ENCODE results near the gene SLC27A1. TPM values are rescaled to one million over a fixed set of nuclear protein-coding genes. Genes with fewer than 3 reads are reported as not detected.
"Not testable (repeated sequence)": the region's sequence is repeated elsewhere in the genome, so short reads cannot be mapped to it uniquely, and the experiment has no call there.

The SLC27A1 gene
- total RNA-seq, 1 experiment from 2014 or later = 9.1 TPM

DNA sequence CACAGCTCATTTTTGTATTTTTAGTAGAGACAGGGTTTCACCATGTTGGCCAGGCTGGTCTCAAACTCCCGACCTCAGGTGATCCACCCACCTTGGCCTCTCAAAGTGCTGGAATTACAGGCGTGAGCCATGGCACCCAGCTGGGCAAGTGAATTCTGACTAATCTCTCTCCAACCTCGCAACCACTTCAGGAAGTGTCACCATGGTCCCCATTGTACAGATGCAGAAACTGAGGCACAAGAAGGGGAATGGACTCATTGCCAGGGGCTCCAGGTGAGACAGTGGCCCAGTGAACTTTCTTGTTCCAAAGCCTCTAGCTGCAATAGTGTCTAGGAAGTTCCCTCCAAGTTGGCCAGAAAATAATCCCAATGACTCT lies 38.2 kb downstream of the SLC27A1 start:
- not testable (repeated sequence) for DNase-seq (ENCODE audit: low read depth)

DNA sequence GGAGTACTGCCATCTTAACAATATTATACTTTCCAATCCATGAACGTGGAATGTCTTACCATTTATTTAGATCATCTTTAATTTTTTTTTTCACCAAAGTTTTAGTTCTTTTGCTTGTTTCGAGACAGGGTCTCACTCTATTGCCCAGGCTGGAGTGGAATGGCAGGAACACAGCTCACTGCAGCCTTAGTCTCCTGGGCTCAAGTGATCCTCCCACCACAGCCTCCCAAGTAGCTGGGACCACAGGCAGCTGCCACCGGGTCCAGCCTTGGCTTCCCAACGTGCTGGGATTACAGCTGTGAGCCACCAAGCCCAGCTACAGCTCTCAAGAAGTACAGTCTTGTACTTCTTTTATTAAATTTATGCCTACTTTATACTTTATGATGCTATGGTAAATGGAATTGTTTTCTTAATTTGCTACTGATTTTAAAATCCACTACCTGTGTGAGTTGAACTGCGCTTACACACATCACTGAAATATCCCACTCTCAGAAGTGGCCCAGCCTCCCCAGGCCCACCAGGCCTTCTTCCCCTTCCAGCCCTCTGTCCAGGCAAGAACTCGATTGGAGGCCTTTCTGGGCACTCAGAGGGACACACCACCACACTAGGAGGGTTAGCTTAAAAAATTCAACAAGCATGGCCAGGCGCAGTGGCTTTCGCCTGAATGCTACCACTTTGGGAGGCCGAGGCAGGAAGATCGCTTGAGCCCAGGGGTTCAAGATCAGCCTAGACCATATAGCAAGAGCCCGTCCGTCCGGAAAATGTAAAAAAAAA lies 40.1 kb downstream of the SLC27A1 start:
- no peak for DNase-seq (ENCODE audit: low read depth)

DNA sequence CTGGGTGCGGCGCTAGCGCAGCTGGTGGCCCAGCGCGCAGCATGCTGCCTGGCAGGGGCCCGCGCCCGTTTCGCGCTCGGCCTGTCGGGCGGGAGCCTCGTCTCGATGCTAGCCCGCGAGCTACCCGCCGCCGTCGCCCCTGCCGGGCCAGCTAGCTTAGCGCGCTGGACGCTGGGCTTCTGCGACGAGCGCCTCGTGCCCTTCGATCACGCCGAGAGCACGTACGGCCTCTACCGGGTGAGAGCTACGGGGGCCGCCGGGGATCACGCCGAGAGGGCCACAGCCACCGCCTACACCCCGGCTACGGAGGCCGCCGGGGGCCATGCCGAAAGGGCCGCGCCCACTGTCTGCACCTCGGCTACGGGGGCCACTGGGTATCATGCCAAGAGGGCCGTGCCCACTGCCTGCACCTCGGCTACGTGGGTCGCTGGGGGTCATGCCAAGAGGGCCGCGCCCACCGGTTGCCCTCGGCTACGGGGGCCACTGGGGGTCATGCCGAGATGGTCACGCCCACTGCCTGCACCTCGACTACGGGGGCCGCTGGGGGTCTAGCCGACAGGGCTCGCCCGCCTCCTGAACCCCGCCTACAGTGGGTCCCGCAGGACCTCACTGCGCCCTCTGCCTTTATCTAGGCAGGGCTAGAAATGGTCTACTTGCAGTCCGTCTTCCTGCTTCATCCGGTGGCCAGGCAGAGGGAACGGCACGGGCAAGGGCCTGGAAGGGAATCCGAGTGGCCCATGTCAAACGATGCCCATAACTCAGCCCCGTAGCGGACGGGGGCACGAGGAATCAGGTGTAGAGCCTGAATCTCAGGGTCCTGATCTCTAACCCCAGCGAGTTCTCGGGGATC lies 41.6 kb downstream of the SLC27A1 start:
- DNase-seq (ENCODE audit: low read depth) = peak; percentile 74

DNA sequence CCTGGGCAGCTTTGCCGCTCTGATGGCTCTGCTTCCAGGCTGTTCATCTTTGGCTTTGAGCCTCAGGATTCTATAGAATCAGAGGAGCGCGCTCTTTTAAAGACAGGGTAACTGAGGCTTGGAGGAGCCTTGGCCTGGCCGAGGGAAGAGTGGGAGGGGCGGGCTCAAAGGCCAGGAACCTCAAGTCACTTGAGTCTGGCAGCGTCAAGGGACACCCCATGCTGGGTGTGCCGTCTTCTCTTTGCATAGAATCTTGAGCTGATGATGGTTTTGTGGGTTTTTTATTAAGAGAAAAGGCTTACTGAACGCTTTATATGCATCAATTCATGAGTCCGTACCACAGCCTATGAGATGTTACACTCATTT lies 42.2 kb downstream of the SLC27A1 start:
- DNase-seq (ENCODE audit: low read depth) = no peak

DNA sequence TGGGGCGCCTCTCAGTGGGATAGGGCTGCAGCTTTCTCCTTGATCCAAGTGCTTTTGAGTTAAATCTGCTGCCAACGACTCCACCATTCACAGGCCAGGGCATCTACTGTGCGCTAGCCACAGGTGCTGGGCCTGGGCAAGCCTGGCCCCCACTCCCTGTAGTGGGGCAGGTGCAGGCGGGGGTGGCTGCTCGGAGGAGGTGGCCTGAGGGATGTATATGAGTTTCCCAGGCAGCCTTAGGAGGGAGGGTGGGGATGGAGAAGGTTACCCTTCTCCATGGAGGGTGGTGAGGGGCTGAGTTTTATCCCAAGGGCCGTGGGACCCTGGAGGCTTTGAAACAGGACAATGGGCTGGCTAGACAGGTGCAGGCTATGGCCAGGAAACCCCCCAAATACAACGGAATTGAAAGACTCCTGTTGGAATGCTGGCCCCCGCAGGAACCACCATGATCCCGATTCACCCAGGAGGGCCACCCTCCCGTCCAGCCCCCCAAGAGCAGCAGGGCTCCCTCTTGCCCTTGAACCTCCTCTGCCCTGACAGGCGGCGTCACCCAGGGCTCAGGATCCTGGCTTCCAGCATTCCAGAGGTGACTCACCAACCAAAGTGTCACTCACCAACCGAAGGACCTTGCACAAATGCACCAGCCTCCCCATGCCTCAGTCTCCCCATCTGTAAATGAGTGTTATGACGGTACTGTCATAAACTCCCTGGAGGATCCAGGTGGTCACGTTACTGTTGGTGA lies 45.3 kb downstream of the SLC27A1 start:
- no peak for DNase-seq (ENCODE audit: low read depth)

DNA sequence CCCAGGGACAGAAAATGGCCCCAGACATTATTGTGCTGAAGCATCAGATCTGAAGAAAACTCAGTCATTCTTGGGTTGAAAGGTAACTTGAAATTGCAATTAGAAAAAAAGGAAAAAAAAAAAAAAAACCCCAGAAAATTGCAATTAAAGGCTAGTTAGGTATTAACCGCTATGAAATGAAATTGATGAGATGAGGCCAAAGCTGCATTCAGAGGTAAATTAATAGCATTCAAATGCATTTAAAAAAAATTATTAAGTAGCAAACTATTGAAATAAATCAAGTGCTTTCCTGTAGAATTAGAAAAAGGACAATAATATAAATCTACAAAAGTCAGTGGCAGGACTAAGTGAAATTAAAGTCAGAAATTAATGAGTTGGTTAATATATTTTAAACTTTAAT lies 47.6 kb downstream of the SLC27A1 start:
- DNase-seq (ENCODE audit: low read depth) = no peak

DNA sequence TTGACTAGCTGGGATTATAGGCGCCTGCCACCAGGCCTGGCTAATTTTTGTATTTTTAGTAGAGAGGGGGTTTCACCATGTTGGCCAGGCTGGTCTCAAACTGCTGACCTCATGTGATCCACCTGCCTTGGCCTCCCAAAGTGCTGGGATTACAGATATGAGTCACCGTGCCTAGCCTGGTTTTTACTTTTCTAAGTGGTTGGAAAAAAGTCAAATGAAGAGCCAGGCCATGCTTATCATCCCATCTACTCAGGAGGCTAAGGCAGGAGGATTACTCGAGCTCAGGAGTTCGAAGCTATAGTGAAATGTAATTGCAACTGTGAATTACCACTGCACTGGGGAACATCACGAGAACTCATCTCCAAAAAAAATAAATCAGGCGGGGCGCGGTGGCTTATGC lies 48.3 kb downstream of the SLC27A1 start:
- not testable (repeated sequence) for DNase-seq (ENCODE audit: low read depth)

DNA sequence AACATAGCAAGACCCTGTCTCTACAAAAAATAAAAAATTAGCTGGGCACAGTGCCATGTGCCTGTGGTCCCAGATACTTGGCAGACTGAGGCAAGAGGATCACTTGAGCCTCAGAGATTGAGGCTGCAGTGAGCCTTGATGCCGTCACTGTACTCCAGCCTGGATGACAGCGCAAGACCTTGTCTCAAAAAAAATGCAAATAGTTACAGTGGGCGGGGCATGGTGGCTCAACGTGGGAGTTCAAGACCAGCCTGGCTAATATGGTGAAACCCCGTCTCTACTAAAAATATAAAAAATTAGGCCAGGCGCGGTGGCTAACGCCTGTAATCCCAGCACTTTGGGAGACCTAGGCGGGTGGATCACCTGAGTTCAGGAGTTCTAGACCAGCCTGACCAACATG lies 49.6 kb downstream of the SLC27A1 start:
- DNase-seq (ENCODE audit: low read depth) = no peak

DNA sequence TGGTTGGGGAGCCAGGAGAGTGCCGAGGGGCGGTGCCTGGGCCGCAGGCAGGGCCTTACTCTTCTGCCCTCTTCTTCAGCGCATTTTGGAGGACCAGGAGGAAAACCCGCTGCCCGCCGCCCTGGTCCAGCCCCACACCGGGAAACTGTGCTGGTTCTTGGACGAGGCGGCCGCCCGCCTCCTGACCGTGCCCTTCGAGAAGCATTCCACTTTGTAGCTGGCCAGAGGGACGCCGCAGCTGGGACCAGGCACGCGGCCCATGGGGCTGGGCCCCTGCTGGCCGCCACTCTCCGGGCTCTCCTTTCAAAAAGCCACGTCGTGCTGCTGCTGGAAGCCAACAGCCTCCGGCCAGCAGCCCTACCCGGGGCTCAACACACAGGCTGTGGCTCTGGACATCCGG lies 50.5 kb downstream of the SLC27A1 start:
- no peak for DNase-seq (ENCODE audit: low read depth)

DNA sequence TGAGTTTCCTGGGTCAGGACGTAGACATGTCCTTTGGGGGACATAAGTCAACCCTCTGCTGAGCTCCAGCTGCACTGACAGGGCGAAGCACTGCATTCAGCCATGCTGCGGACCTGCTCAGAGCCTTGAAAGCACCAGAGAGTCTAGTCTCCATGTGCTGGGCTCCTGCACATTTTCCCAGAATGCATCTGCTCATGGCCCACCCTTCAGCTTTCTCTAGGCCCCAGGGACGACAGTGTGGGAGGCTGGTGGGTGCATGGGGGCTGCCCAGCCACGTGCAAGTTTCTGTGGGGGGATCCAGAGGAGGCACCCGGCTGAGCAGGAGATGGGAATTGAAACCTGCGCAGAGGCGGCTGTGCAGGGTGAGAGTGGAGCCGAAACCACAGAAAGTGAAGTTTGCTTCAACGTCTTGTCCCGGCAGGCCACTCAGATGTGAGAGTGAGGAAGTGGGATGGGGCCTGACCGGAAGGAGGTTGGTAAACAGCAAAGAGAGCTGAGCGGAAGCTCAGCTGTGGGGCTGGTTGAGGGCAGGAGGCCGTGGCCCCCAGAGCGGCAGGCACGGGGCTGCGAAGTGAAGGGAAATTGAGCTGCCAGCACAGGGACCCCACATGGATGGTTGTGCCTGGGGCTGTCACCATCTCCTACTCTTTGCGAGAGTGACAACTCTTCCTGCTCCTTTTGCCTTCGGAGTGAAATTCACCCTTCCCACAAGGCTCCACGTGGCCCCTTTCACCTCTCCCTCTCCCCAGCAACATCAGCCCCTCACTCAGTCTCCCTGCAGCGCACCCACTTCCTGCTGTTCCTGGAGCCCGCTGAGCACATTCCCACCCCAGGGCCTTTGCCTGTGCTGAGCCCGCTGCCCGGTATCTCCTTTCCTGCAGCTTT lies 52.9 kb downstream of the SLC27A1 start:
- no peak for DNase-seq (ENCODE audit: low read depth)

DNA sequence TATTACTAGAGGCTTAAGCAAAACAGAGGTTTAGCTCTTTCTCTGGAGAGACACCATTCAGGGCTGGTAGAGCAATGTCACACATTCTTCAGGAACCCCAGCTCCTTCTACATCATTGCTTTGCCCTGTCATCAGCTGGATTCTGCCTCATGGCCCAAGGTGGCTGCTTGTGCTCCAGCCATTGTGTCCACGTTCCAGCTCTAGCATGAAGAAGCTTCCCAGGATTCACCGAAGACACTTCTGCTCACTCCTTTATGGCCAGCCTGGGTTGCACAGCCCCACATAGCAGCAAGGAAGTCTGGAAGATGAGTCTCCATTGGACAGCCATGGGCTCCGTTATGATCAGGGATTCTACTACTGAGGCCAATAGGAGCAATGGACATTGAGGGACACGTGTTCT lies 54.3 kb downstream of the SLC27A1 start:
- DNase-seq (ENCODE audit: low read depth) = no peak

DNA sequence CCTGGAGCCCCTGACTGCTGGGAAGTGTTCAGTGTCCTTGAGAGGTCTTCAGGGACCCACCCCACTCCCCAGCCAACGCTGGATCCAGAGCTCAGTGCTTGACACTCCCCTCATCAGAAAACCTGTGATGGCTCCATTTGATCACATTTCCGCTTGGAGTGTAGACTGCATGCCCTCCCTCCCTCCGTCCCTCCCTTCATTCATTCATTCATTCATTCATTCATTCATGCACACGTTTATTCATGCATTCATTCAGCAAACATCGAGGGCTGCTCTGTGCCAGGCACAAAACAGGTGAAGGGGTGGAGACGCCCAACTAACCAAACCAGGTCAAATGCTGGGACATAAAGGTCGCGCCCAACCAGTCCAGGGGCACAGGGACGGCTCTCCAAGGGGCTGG lies 54.8 kb downstream of the SLC27A1 start:
- DNase-seq (ENCODE audit: low read depth) = no peak

DNA sequence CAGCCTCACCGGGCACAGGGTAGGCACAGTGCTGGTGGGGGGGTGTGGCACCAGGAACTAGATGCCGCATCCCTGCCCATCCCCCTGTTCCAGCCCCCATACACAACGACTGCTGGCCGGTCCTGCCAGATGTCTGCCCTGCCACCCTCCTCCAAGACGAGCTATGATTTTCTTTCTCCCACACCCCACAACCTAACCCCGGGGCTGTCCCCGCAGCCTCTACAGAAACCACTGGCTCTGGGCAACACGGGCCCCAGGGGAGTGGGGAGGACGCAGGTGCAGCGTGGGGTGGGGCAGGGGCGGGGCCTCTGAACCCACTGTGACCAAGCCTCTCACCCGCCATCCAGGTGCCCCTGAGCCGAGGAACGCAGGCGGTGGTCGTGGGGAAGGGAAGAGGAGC lies 56.6 kb downstream of the SLC27A1 start:
- no peak for DNase-seq (ENCODE audit: low read depth)

DNA sequence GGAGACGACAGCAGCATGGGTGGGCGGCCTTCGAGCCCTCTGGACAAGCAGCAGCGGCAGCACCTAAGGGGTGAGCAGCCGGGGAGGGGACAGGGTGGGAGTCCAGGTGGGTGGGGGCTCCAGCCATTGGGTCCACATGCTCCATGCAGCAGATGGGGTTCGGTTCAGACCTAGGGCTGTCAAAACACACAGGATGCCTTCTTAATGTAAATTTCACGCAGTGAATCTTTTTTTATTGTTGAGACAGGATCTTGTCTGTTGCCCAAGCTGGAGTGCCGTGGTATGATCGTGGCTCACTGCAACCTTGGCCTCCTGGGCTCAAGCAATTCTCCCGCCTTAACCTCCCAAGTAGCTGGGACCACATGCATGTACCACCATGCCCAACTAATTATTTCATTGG lies 57.0 kb downstream of the SLC27A1 start:
- no peak for DNase-seq (ENCODE audit: low read depth)

DNA sequence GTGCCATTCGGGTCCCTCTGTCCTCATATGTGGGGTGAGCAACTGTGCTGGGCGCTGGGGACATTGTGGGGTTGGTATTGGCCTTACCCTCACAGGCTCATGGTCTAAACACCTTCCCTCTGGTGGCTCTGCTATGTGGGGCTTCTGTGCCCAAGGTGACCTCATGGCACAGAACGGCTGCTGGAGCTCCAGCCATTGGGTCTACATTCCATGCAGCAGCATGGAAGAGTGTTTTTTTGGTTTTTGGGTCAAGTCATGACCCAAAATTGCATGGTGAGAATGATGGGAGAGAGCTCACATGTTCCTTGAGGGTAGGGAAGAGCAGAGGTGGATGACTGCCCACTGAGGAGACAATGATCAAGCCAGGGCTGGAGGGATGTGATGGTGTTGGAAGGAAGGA lies 58.3 kb downstream of the SLC27A1 start:
- DNase-seq (ENCODE audit: low read depth) = no peak

DNA sequence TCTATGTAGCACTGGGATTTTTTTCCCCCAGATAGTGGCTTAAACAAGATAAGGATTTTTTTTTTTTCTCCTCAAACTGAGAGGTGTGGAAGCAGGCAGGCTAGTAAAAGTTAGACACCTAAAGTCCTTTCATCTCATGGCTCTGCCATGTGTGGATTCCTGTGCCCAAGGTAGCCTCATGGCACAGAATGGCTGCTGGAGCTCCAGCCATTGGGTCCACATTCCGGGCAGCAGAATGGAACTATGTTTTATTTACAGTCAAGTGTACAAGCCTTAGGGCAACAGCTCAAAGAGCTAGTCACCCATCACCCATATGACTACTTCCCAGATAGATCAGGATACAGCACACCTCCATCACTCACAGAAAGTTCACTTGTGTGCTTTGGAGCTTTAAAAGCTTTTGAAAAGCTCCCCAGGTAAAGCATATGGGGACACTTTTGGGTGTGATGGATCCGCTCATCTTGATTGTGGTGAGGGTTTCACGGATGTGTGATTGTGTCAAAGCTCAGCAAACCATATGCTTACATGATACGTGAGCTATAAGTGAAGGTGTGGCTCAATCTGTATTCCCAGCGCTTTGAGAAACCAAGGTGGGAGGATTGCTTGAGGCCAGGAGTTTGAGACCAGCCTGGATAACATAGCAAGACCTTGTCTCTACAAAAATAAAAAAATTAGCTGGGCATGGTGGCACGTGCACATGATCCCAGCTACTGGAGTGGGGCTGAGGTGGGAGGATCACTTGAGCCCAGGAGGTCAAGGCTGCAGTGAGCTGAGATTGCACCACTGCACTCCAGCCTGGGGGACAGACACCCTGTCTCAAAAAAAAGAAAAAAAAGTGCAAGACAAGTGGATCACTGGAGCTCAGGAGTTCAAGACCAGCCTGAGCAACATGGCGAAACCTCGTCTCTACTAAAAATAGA lies 59.2 kb downstream of the SLC27A1 start:
- DNase-seq (ENCODE audit: low read depth) = no peak

DNA sequence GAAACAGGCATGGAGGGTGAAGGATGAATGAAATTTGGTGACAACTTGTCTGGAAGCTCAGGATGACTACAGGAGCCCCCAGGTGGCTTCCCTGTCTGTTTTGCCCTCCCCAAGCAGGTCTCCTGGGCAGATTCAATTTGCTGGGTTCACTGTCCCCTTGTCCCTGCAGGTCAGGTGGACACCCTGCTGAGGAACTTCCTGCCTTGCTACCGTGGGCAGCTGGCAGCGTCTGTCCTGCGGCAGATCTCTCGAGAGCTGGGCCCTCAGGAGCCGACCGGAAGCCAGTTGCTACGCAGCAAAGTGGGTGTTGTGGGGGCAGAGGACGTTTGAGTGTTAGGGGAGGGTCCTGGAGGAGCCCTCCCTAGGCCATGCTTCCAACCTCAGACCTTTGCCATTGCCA lies 60.3 kb downstream of the SLC27A1 start:
- DNase-seq (ENCODE audit: low read depth) = no peak

DNA sequence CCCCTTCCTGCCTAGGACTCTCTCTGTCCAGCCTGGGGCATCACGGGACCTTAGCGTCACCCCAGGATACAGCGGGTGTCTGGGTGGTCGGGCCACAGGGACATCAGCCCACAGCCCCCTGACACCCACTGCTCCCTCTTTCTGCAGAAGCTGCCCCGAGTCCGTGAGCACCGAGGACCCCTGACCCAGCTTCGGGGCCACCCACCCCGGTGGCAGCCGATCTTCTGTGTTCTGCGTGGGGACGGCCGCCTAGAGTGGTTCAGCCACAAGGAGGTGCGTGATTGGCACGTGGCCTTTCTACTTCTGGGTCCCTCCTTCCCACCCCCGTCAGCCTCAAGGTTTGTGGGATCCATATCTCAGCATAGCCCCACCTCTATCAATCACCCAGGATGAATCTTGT lies 61.8 kb downstream of the SLC27A1 start:
- no peak for DNase-seq (ENCODE audit: low read depth)

DNA sequence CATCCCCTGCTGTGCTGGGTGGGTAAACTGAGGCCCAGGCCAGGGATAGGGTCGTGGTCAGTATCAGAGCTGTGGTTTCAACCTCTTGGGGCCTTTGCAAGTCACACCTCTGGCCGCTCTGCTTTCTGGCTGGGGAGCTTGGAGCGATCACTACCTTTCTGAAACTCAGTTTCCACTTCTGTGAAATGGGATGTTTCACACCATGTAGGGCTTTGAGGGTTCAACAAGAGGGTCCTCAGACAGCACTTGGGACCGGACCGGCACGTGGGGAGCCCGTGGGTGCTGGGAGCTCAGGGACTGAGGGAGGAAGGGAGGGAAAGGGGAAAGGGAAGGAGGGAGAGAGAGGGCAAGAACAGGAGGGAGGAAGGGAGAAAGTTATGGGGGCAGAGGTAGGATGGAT lies 62.2 kb downstream of the SLC27A1 start:
- DNase-seq (ENCODE audit: low read depth) = no peak

DNA sequence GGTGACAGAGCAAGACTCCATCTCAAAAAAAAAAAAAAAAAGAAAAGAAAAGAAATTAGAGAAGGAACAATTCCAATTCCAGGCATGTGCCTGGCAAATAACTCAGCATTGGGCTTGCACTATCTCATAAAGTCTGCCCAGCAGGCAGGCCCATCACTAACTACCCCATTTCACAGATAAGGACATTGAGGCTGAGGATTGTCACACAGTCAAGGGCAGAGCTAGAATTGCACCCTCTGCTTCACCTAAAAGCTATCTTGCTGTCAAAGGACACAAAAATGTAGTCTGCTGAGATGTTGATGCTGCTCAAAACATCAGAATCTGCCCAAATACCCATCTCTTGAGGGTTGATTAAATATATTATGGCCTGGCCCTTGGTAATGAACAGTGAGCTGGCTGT lies 64.4 kb downstream of the SLC27A1 start:
- DNase-seq (ENCODE audit: low read depth) = no peak
